SH-SY5Y (cell line): ENCODE results near the gene DKK2.

Experiments used
- GATA2 ChIP-seq: IDR thresholded peaks from 2 replicates; pipeline ENCODE4 v1.6.1; 2011; ENCODE audit warnings: mild to moderate bottlenecking, low read depth, low read length
- GATA3 ChIP-seq: IDR thresholded peaks from 2 replicates; pipeline ENCODE4 v1.6.1; 2011; ENCODE audit warnings: low read depth, mild to moderate bottlenecking, low read length, moderate library complexity

- TF ChIP-seq GATA2 (no peak), GATA3 (no peak)
These were observed 143.3 kb downstream of the DKK2 start for GRCh38 chr4:106892786-106893185.
